OCI-LY3 (cell line): ENCODE data around the gene NLRP13.
A peak's percentile ranks its signal among the peaks of the same experiment; 100 is the strongest.

Experiments used
- H2AFZ ChIP-seq: fragments of 200-600, 300-600 bp; shearing (Covaris generic); 2 replicates; pipeline ENCODE4 v1.6.0; 2014; ENCODE audit warnings: antibody characterized with exemption, low read depth, low read length
- H3K27ac ChIP-seq: fragments of 200-600, 300-600 bp; sonication (generic); 2 replicates; pipeline ENCODE4 v1.5.1; 2014; ENCODE audit warnings: mild to moderate bottlenecking, low read length, moderate library complexity, mixed read lengths
- H3K27me3 ChIP-seq: fragments of 200-600, 300-600 bp; sonication (generic); 2 replicates; pipeline ENCODE4 v1.6.1; 2014; ENCODE audit warnings: low read depth, low read length, mixed read lengths
- H3K36me3 ChIP-seq: fragments of 200-600, 300-600 bp; sonication (generic); replicated peaks from 2 replicates; pipeline ENCODE3; 2014; ENCODE audit warnings: low read depth, low read length, mixed read lengths
- H3K4me1 ChIP-seq: fragments of 300-600, 200-600 bp; sonication (generic); 2 replicates; pipeline ENCODE4 v1.6.1; 2014; ENCODE audit warnings: low read length, mixed read lengths
- H3K4me2 ChIP-seq: fragments of 200-600, 300-600 bp; sonication (generic); 2 replicates; pipeline ENCODE4 v1.6.1; 2014; ENCODE audit warnings: low read length, mixed read lengths
- H3K4me3 ChIP-seq: fragments of 300-600, 200-600 bp; sonication (generic); 2 replicates; pipeline ENCODE4 v1.5.1; 2014; ENCODE audit warnings: antibody characterized with exemption, mild to moderate bottlenecking, low read length, moderate library complexity
- H3K79me2 ChIP-seq: fragments of 300-600, 200-600 bp; shearing (Covaris generic); 2 replicates; pipeline ENCODE4 v1.6.1; 2014; ENCODE audit warnings: mild to moderate bottlenecking, low read length, mixed read lengths
- H3K9ac ChIP-seq: fragments of 300-600, 200-600 bp; shearing (Covaris generic); 2 replicates; pipeline ENCODE4 v1.6.0; 2014; ENCODE audit warnings: mild to moderate bottlenecking, low read length, moderate library complexity
- H3K9me3 ChIP-seq: fragments of 200-600, 300-600 bp; shearing (Covaris generic); 2 replicates; pipeline ENCODE4 v1.6.1; 2014; ENCODE audit warnings: low read length, mixed read lengths; ENCODE audit not compliant: insufficient read depth
- H4K20me1 ChIP-seq: fragments of 200-600, 300-600 bp; sonication (generic); 2 replicates; pipeline ENCODE4 v1.6.1; 2016; ENCODE audit warnings: low read length, mixed read lengths; ENCODE audit not compliant: insufficient read depth
- CTCF ChIP-seq: fragments of 200-600, 300-600 bp; sonication (generic); IDR thresholded peaks from 2 replicates; pipeline ENCODE4 v1.5.1; 2014; ENCODE audit warnings: antibody characterized with exemption, low read length, low read depth
- EZH2phosphoT487 ChIP-seq: fragments of 200-600 bp; shearing (Covaris generic); IDR thresholded peaks from 2 replicates; pipeline ENCODE4 v1.6.1; 2018; ENCODE audit warnings: antibody characterized with exemption, mixed run types, low read depth

NLRP13 gene

GRCh38 chr19:55931936-55932386 lies at the start of gene NLRP13:
NLRP13 (minus strand) TSS chr19:55932336; CDS start chr19:55932311, 25 bp downstream.
- Histone ChIP-seq H3K4me2 (peak within 1 kb of the TSS; percentile 54), H3K4me1 (peaks cover 5% of the 10 kb centered on the region), H3K27ac (peak within 1 kb of the TSS; percentile 11; the same call in 1 of the 2 replicates), H3K4me3 (peak within 1 kb of the TSS; percentile 22; the same call in 1 of the 2 replicates), H2AFZ (no peak within 1 kb of the TSS), H3K9me3 (no peaks in the 10 kb centered on the region), H3K36me3 (no peaks in the 10 kb centered on the region), H3K9ac (no peak within 1 kb of the TSS), H3K27me3 (no peaks in the 10 kb centered on the region), H3K79me2 (no peaks in the 10 kb centered on the region), H4K20me1 (no peaks in the 10 kb centered on the region)
- TF ChIP-seq CTCF: no peak
- no peak for TF ChIP-seq EZH2phosphoT487

GRCh38 chr19:55980415-55980814 lies 48.3 kb upstream of the NLRP13 start:
- H3K79me2 ChIP-seq: no peaks in the 10 kb centered on the region
- H3K27me3 ChIP-seq: no peaks in the 10 kb centered on the region
- no peak overlapping the region for H3K9ac ChIP-seq
- TF ChIP-seq EZH2phosphoT487: no peak
- TF ChIP-seq CTCF: no peak
- H2AFZ ChIP-seq: no peak overlapping the region
- H3K4me2 ChIP-seq: no peak overlapping the region
- H4K20me1 ChIP-seq: no peaks in the 10 kb centered on the region
- H3K4me1 ChIP-seq: no peaks in the 10 kb centered on the region
- H3K36me3 ChIP-seq: no peaks in the 10 kb centered on the region
- no peak overlapping the region for H3K4me3 ChIP-seq
- 0 out of 2 replicates have a peak, but pooled peaks cover 5% of the 10 kb centered on the region for H3K9me3 ChIP-seq
- no peak overlapping the region for H3K27ac ChIP-seq

- Histone ChIP-seq H3K4me1 (no peaks in the 10 kb centered on the region), H2AFZ (no peak overlapping the region), H3K4me3 (no peak overlapping the region), H3K4me2 (no peak overlapping the region), H3K9me3 (no peaks in the 10 kb centered on the region; the same call in 1 of the 2 replicates), H3K9ac (no peak overlapping the region), H3K27ac (no peak overlapping the region), H3K36me3 (no peaks in the 10 kb centered on the region), H3K27me3 (no peaks in the 10 kb centered on the region), H4K20me1 (no peaks in the 10 kb centered on the region), H3K79me2 (no peaks in the 10 kb centered on the region)
- no peak for TF ChIP-seq CTCF
- no peak for TF ChIP-seq EZH2phosphoT487
These were observed 41.8 kb upstream of the NLRP13 start for GRCh38 chr19:55973982-55974381.

GRCh38 chr19:55962186-55962585 lies 30.1 kb upstream of the NLRP13 start:
- no peak overlapping the region for H3K4me3 ChIP-seq
- no peaks in the 10 kb centered on the region for H3K4me1 ChIP-seq
- no peak overlapping the region for H2AFZ ChIP-seq
- H3K9ac ChIP-seq: no peak overlapping the region
- no peaks in the 10 kb centered on the region for H3K36me3 ChIP-seq
- H3K9me3 ChIP-seq: no peaks in the 10 kb centered on the region
- H4K20me1 ChIP-seq: no peaks in the 10 kb centered on the region
- no peaks in the 10 kb centered on the region for H3K27me3 ChIP-seq
- no peak overlapping the region for H3K4me2 ChIP-seq
- H3K79me2 ChIP-seq: no peaks in the 10 kb centered on the region
- H3K27ac ChIP-seq: no peak overlapping the region
- TF ChIP-seq CTCF (no peak), EZH2phosphoT487 (no peak)
